Endodermal cell (in vitro differentiated cells): ENCODE results near the gene PCBP3. TPM values are rescaled to one million over a fixed set of nuclear protein-coding genes. Genes with fewer than 3 reads are reported as not detected.

ENCODE experiments used
- DNase-seq: peaks from one replicate; pipeline ENCODE4 v3.0.0-alpha.2; 2017
- H3K27ac ChIP-seq: 2 replicates; pipeline ENCODE4 v1.5.1; 2013; ENCODE audit warnings: mild to moderate bottlenecking, low read depth, low read length, moderate library complexity
- H3K27me3 ChIP-seq: 2 replicates; pipeline ENCODE4 v1.6.1; 2013; ENCODE audit warnings: mild to moderate bottlenecking, low read length, moderate library complexity; ENCODE audit not compliant: insufficient read depth, control insufficient read depth, poor library complexity, severe bottlenecking
- H3K36me3 ChIP-seq: 2 replicates; pipeline ENCODE4 v1.7.0; 2013; ENCODE audit warnings: mild to moderate bottlenecking, low read length, moderate library complexity; ENCODE audit not compliant: control insufficient read depth, insufficient read depth
- H3K4me1 ChIP-seq: one replicate; pipeline ENCODE4 v1.7.0; 2013; ENCODE audit warnings: low read length; ENCODE audit not compliant: control insufficient read depth, insufficient read depth
- H3K4me3 ChIP-seq: 2 replicates; pipeline ENCODE4 v1.5.1; 2013; ENCODE audit warnings: mild to moderate bottlenecking, low read length, moderate library complexity
- H3K9ac ChIP-seq: 2 replicates; pipeline ENCODE4 v1.6.1; 2013; ENCODE audit warnings: mild to moderate bottlenecking, low read length, moderate library complexity; ENCODE audit not compliant: poor library complexity, severe bottlenecking; ENCODE audit errors: extremely low read depth
- H3K9me3 ChIP-seq: 2 replicates; pipeline ENCODE4 v1.6.1; 2013; ENCODE audit warnings: mild to moderate bottlenecking, low read length, moderate library complexity; ENCODE audit not compliant: control insufficient read depth
- H3K27ac Mint-ChIP-seq: 2 replicates; pipeline ENCODE4 v1.8.0; 2020; ENCODE audit warnings: mixed read lengths
- H3K27me3 Mint-ChIP-seq: 2 replicates; pipeline ENCODE4 v1.8.0; 2021; ENCODE audit warnings: mild to moderate bottlenecking, mixed read lengths; ENCODE audit not compliant: insufficient read depth
- H3K36me3 Mint-ChIP-seq: 2 replicates; pipeline ENCODE4 v1.8.0; 2020; ENCODE audit warnings: low read depth, mixed read lengths
- H3K4me1 Mint-ChIP-seq: 2 replicates; pipeline ENCODE4 v1.8.0; 2020; ENCODE audit warnings: mixed read lengths
- H3K4me3 Mint-ChIP-seq: 2 replicates; pipeline ENCODE4 v1.8.0; 2020; ENCODE audit warnings: mild to moderate bottlenecking, moderate library complexity, mixed read lengths
- H3K9me3 Mint-ChIP-seq: 2 replicates; pipeline ENCODE4 v1.8.0; 2020; ENCODE audit warnings: mild to moderate bottlenecking, mixed read lengths
- WGBS, 2 experiments: methylation state at CpG; one replicate each; pipeline versions ENCODE4 v1.1.5 to v1.1.7; 2013; ENCODE audit warnings: missing lambda C conversion rate in 2 of 2, mixed read lengths in 1 of 2; ENCODE audit not compliant: insufficient coverage in 1 of 2, insufficient read length in 1 of 2; 5-methylcytosine and 5-hydroxymethylcytosine counted together
- total RNA-seq, 2 donors: library from RNA; stranded (reverse); fragmentation: NEBNext Ultra II Directional in 1 of 2; extraction: Animal tissue kit (Norgen Biotek cat#: 25700) in 1 of 2; gene quantifications; 2 replicates in 1 of 2; 3 replicates in 1 of 2; pipeline ENCODE4 v1.2.1, GENCODE V29; 2021
- TF ChIP-seq, protein P1 (sequence below): fragments of 200-600 bp; sonication (generic); conservative IDR thresholded peaks from 2 replicates; pipeline ENCODE4 v1.5.0; 2021; ENCODE audit warnings: antibody characterized with exemption, mild to moderate bottlenecking

The PCBP3 gene
- total RNA-seq, 2 donors from 2014 or later: 2.1 to 10.6 TPM

DNA sequence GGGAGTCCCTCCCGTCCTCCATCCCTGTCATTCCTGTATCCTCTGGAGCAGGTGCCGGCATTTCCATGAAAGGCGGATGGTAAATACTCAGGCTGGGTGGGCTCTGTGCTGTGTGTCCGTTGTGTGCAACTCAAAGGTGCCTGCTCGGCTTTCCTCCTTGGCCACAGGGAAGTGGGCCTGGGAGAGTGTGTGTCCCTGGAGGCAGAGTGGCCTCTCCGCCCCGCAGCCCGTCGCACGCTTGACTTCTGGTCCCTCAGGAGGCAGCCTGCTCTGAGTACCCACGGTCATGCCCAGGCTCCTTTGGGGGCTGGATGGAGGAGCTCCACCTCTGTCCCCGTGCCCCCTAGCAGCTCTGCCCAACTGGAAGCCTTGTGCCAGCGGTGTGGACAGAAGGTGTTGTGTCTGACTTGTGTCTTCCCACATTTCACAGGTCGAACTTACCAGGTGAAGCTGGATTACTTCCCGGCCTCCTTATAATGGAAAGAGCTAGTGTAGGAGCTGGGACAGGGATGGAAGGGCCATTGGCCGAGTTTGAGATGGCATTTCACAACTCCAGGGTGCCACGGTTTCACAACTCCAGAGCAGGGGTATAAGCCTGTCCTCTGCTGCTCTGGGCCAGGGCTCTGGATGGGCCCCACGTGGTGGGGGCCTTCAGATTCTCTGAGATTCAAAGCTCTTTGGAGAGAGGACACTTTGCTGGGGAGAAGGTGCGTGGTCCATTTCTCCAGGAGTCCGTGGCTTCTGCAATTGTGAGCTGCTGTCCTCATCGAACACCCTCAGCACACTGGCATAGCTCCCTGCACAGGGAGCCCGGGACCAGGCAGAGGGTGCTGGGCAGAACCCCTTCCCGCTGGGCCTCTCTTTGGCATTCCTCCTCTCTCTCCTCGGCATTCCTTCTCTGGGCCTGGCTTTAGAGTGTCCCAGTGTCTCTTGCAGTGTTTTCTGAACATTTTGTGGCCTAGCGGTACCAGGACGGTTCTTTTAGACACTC lies 185.3 kb downstream of the PCBP3 start:
- no peak for DNase-seq
- Mint-ChIP-seq H3K36me3 (no peaks in the 10 kb centered on the region), H3K27me3 (no peaks in the 10 kb centered on the region), H3K4me3 (no peak overlapping the region), H3K27ac (no peak overlapping the region), H3K4me1 (no peaks in the 10 kb centered on the region), H3K9me3 (peaks cover 3% of the 10 kb centered on the region)
- Histone ChIP-seq H3K27ac (no peak overlapping the region), H3K36me3 (no peaks in the 10 kb centered on the region), H3K4me3 (no peak overlapping the region), H3K27me3 (no peaks in the 10 kb centered on the region), H3K9ac (no peak overlapping the region), H3K9me3 (no peaks in the 10 kb centered on the region), H3K4me1 (no peaks in the 10 kb centered on the region)
- TF ChIP-seq, protein P1, sequence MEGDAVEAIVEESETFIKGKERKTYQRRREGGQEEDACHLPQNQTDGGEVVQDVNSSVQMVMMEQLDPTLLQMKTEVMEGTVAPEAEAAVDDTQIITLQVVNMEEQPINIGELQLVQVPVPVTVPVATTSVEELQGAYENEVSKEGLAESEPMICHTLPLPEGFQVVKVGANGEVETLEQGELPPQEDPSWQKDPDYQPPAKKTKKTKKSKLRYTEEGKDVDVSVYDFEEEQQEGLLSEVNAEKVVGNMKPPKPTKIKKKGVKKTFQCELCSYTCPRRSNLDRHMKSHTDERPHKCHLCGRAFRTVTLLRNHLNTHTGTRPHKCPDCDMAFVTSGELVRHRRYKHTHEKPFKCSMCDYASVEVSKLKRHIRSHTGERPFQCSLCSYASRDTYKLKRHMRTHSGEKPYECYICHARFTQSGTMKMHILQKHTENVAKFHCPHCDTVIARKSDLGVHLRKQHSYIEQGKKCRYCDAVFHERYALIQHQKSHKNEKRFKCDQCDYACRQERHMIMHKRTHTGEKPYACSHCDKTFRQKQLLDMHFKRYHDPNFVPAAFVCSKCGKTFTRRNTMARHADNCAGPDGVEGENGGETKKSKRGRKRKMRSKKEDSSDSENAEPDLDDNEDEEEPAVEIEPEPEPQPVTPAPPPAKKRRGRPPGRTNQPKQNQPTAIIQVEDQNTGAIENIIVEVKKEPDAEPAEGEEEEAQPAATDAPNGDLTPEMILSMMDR: no peak
- 93% methylated on average over 21 to 26 of the region's 26 CpGs for WGBS, 2 experiments

- no peaks in the 10 kb centered on the region for H3K36me3 ChIP-seq
- no peak overlapping the region for H3K9ac ChIP-seq
- Mint-ChIP-seq H3K27me3 (no peaks in the 10 kb centered on the region), H3K27ac (no peak overlapping the region), H3K4me1 (no peaks in the 10 kb centered on the region), H3K4me3 (no peak overlapping the region), H3K9me3 (peaks cover 3% of the 10 kb centered on the region), H3K36me3 (no peaks in the 10 kb centered on the region)
- no peaks in the 10 kb centered on the region for H3K27me3 ChIP-seq
- TF ChIP-seq, protein P1: no peak
- no peak overlapping the region for H3K27ac ChIP-seq
- no peaks in the 10 kb centered on the region for H3K9me3 ChIP-seq
- H3K4me3 ChIP-seq: no peak overlapping the region
- H3K4me1 ChIP-seq: no peaks in the 10 kb centered on the region
- no peak for DNase-seq
- WGBS, 2 experiments: 94% methylated on average over 4 to 7 of the region's 7 CpGs
Measured at GRCh38 chr21:45829668-45830067, 186.1 kb downstream of the PCBP3 start.

DNA sequence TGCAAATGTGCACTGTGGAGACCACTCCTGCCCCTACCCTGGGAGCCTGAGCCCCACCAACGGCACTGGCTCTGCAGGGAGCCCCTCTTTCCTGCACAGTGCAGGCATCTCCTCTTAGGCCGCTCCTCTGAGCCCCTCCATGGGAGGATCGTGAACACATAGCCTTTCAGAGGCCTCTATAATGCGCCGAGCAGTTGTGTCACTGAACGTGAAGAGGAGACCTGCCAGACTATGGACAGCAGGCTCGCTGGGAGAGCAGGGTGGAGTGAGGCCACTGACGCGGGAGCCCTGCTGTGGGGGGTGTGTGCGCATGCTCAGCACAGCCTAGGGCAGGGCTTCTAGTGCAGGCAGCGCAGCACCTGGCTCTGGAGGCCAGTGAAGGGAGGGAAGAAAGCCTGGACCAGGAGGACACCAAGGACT lies 186.7 kb downstream of the PCBP3 start:
- DNase-seq: no peak
- no peak overlapping the region for H3K27ac ChIP-seq
- Mint-ChIP-seq H3K4me1 (no peaks in the 10 kb centered on the region), H3K27me3 (no peaks in the 10 kb centered on the region), H3K27ac (no peak overlapping the region), H3K36me3 (no peaks in the 10 kb centered on the region), H3K9me3 (peaks cover 3% of the 10 kb centered on the region), H3K4me3 (no peak overlapping the region)
- no peaks in the 10 kb centered on the region for H3K9me3 ChIP-seq
- no peaks in the 10 kb centered on the region for H3K36me3 ChIP-seq
- H3K27me3 ChIP-seq: no peaks in the 10 kb centered on the region
- no peak overlapping the region for H3K4me3 ChIP-seq
- no peaks in the 10 kb centered on the region for H3K4me1 ChIP-seq
- WGBS, 2 experiments: 85 to 91% methylated on average over 7 to 11 of the region's 11 CpGs
- TF ChIP-seq, protein P1: no peak
- no peak overlapping the region for H3K9ac ChIP-seq
